Measurements from ENCODE around the gene TGM3. TPM values are rescaled to one million over a fixed set of nuclear protein-coding genes. Genes with fewer than 3 reads are reported as not detected.

TGM3 gene
- total RNA-seq, 1 experiment from 2014 or later, result not detected

GRCh38 chr20:2303673-2304072 lies 7.9 kb downstream of the TGM3 start:
- Histone ChIP-seq H3K9me2 (ENCODE audit: insufficient read depth) (no peaks in the 10 kb centered on the region), H3K4me3 (replicated peaks in 1 of 2; ENCODE audit: low read depth in 1 of 2, low read length in 2 of 2) (no peak overlapping the region), H3K9me3 (ENCODE audit: control insufficient read depth in 1 of 2, insufficient read depth in 1 of 2, low read depth in 1 of 2, low read length in 2 of 2) (no peaks in the 10 kb centered on the region), H3K36me3 (ENCODE audit: control insufficient read depth in 1 of 2, insufficient read depth in 2 of 2, low read length in 2 of 2) (no peaks in the 10 kb centered on the region), H4K20me1 (ENCODE audit: insufficient read depth) (no peaks in the 10 kb centered on the region), H3K79me2 (ENCODE audit: insufficient read depth, low read length) (no peaks in the 10 kb centered on the region), H3K4me1 (ENCODE audit: control insufficient read depth in 1 of 2, insufficient read depth in 2 of 2, low read length in 2 of 2) (peaks cover 0 to 3% of the 10 kb centered on the region in 2 experiments; a peak in 1 of 4 replicates), H3K4me2 (ENCODE audit: low read length) (no peak overlapping the region), H3K9ac (ENCODE audit: low read length) (no peak overlapping the region), H3K27ac (ENCODE audit: low read depth, low read length) (no peak overlapping the region), H2AFZ (ENCODE audit: low read depth, low read length, poor library complexity, severe bottlenecking) (no peak overlapping the region), H3K27me3 (ENCODE audit: insufficient read depth, low read length) (no peaks in the 10 kb centered on the region)
- intact Hi-C loops (cut with micrococcal nuclease), result no loop called here
- TF ChIP-seq ZBTB33 (IDR thresholded peaks at IDR 0.05; ENCODE audit: extremely low read depth, insufficient replicate concordance, low read length) (no peak), SIN3A (IDR thresholded peaks at IDR 0.05; ENCODE audit: low read depth) (no peak), MAX (IDR thresholded peaks at IDR 0.05) (no peak), EZH2phosphoT487 (IDR thresholded peaks at IDR 0.05; ENCODE audit: borderline replicate concordance) (no peak)
- ChIA-PET POLR2A (no interaction called here), CTCF (no interaction called here), RAD21 (ENCODE audit: low non-redundant PET in 1 of 2, low total read pairs in 2 of 2, uncharacterized antibody in 2 of 2, unreplicated experiment in 2 of 2) (no interaction called here)
- DNase-seq (ENCODE audit: low read depth, low spot score) (no peak), ATAC-seq (no peak)
- no TSS peak for BruUV-seq (replicated peaks)

GRCh38 chr20:2304180-2304579 lies 8.4 kb downstream of the TGM3 start:
- no peaks in the 10 kb centered on the region for H3K9me3 ChIP-seq (ENCODE audit: control insufficient read depth in 1 of 2, insufficient read depth in 1 of 2, low read depth in 1 of 2, low read length in 2 of 2)
- no peaks in the 10 kb centered on the region for H3K79me2 ChIP-seq (ENCODE audit: insufficient read depth, low read length)
- ChIA-PET CTCF (no interaction called here), RAD21 (ENCODE audit: low non-redundant PET in 1 of 2, low total read pairs in 2 of 2, uncharacterized antibody in 2 of 2, unreplicated experiment in 2 of 2) (no interaction called here), POLR2A (no interaction called here)
- no peak overlapping the region for H3K4me2 ChIP-seq (ENCODE audit: low read length)
- H3K27me3 ChIP-seq (ENCODE audit: insufficient read depth, low read length), result no peaks in the 10 kb centered on the region
- H3K27ac ChIP-seq (ENCODE audit: low read depth, low read length), result no peak overlapping the region
- no peaks in the 10 kb centered on the region for H3K36me3 ChIP-seq (ENCODE audit: control insufficient read depth in 1 of 2, insufficient read depth in 2 of 2, low read length in 2 of 2)
- intact Hi-C loops (cut with micrococcal nuclease), result no loop called here
- no peaks in the 10 kb centered on the region for H4K20me1 ChIP-seq (ENCODE audit: insufficient read depth)
- H2AFZ ChIP-seq (ENCODE audit: low read depth, low read length, poor library complexity, severe bottlenecking), result no peak overlapping the region
- no peaks in the 10 kb centered on the region for H3K9me2 ChIP-seq (ENCODE audit: insufficient read depth)
- H3K4me1 ChIP-seq (ENCODE audit: control insufficient read depth in 1 of 2, insufficient read depth in 2 of 2, low read length in 2 of 2), result peaks cover 0 to 3% of the 10 kb centered on the region in 2 experiments; a peak in 1 of 4 replicates
- TF ChIP-seq ZNF274 (IDR thresholded peaks at IDR 0.05; ENCODE audit: low read depth, low read length), result no peak
- DNase-seq (ENCODE audit: low read depth, low spot score), result no peak
- H3K4me3 ChIP-seq (replicated peaks in 1 of 2; ENCODE audit: low read depth in 1 of 2, low read length in 2 of 2), result no peak overlapping the region
- BruUV-seq (replicated peaks), result no TSS peak
- no peak overlapping the region for H3K9ac ChIP-seq (ENCODE audit: low read length)
- ATAC-seq, result no peak

Measured in HCT116 (cell line).